Ascending aorta (tissue), 2 donors: ENCODE results near the gene ABCG5. TPM values are rescaled to one million over a fixed set of nuclear protein-coding genes. Genes with fewer than 3 reads are reported as not detected.

Experiments used
- DNase-seq, 2 donors: peaks; one replicate each; pipeline ENCODE4 v3.0.0-alpha.2; 2019; ENCODE audit warnings: low spot score in 2 of 2
- H3K27ac ChIP-seq, 2 donors: fragments of 200-600 bp; sonication (generic); one replicate each; pipeline ENCODE4 v1.5.1; 2016 to 2017; ENCODE audit warnings: mild to moderate bottlenecking in 1 of 2
- H3K27me3 ChIP-seq: fragments of 200-600 bp; sonication (generic); one replicate; pipeline ENCODE4 v1.5.1; 2017
- H3K36me3 ChIP-seq, 2 donors: fragments of 200-600 bp; sonication (generic); one replicate each; pipeline ENCODE4 v1.5.1; 2016
- H3K4me1 ChIP-seq, 2 donors: fragments of 200-600 bp; sonication (generic); one replicate each; pipeline ENCODE4 v1.5.1; 2016 to 2017; ENCODE audit warnings: mild to moderate bottlenecking in 1 of 2
- H3K4me3 ChIP-seq, 2 donors: fragments of 200-600 bp; sonication (generic); one replicate each; pipeline ENCODE4 v1.5.1; 2016 to 2017; ENCODE audit warnings: mild to moderate bottlenecking in 1 of 2
- H3K9me3 ChIP-seq, 2 donors: fragments of 200-600 bp; sonication (generic); one replicate each; pipeline ENCODE4 v1.5.1; 2016
- CTCF ChIP-seq, 3 experiments: fragments of 200-600 bp in 2 of 3; fragments of 450-650 bp in 1 of 3; sonication (generic) in 2 of 3; IDR thresholded peaks; one replicate each; pipeline ENCODE4 v1.5.1; 2016 to 2019; ENCODE audit warnings: antibody characterized with exemption in 3 of 3, mild to moderate bottlenecking in 1 of 3, moderate library complexity in 1 of 3
- intact Hi-C: fragments of 100-400 bp; cut with DNase I; formaldehyde crosslinking; loops from one replicate; pipeline ENCODE4 v1.15.1; 2023
- total RNA-seq: library from RNA; depleted of rRNA; stranded (reverse); fragments of >200 nt; gene quantifications from one replicate; pipeline ENCODE4 v1.1.0, GENCODE V29; 2016

The ABCG5 gene
- total RNA-seq, 1 donor from 2014 or later = 4.0 TPM

GRCh38 chr2:43824512-43824911 is 14.1 kb downstream of the ABCG5 start:
- no peaks in the 10 kb centered on the region for H3K36me3 ChIP-seq
- no peaks in the 10 kb centered on the region for H3K27me3 ChIP-seq
- TF ChIP-seq CTCF (IDR thresholded peaks at IDR 0.05) = no peak
- no peak overlapping the region for H3K27ac ChIP-seq
- no peak overlapping the region for H3K4me3 ChIP-seq
- H3K4me1 ChIP-seq = no peaks in the 10 kb centered on the region
- DNase-seq = no peak
- intact Hi-C loops = no loop called here
- H3K9me3 ChIP-seq = no peaks in the 10 kb centered on the region

GRCh38 chr2:43823751-43824150 is 14.9 kb downstream of the ABCG5 start:
- TF ChIP-seq CTCF (IDR thresholded peaks at IDR 0.05) = no peak
- Histone ChIP-seq H3K4me3 (no peak overlapping the region), H3K9me3 (no peaks in the 10 kb centered on the region), H3K27ac (no peak overlapping the region), H3K27me3 (no peaks in the 10 kb centered on the region), H3K4me1 (no peaks in the 10 kb centered on the region), H3K36me3 (no peaks in the 10 kb centered on the region)
- intact Hi-C loops = no loop called here
- no peak for DNase-seq

- no peak for TF ChIP-seq CTCF (IDR thresholded peaks at IDR 0.05)
- Histone ChIP-seq H3K36me3 (no peaks in the 10 kb centered on the region), H3K4me3 (no peak overlapping the region), H3K27ac (no peak overlapping the region), H3K27me3 (no peaks in the 10 kb centered on the region), H3K4me1 (no peaks in the 10 kb centered on the region), H3K9me3 (no peaks in the 10 kb centered on the region)
- no peak for DNase-seq
- intact Hi-C loops = no loop called here
These were observed 15.8 kb downstream of the ABCG5 start for GRCh38 chr2:43822839-43823238.

- Histone ChIP-seq H3K27me3 (no peaks in the 10 kb centered on the region), H3K4me3 (no peak overlapping the region), H3K4me1 (no peaks in the 10 kb centered on the region), H3K27ac (no peak overlapping the region), H3K9me3 (no peaks in the 10 kb centered on the region), H3K36me3 (no peaks in the 10 kb centered on the region)
- intact Hi-C loops = no loop called here
- no peak for TF ChIP-seq CTCF (IDR thresholded peaks at IDR 0.05)
- DNase-seq = no peak
These were observed 19.0 kb downstream of the ABCG5 start for GRCh38 chr2:43819491-43820163.

- intact Hi-C loops = no loop called here
- no peak for TF ChIP-seq CTCF (IDR thresholded peaks at IDR 0.05)
- Histone ChIP-seq H3K4me1 (no peaks in the 10 kb centered on the region), H3K9me3 (no peaks in the 10 kb centered on the region), H3K36me3 (no peaks in the 10 kb centered on the region), H3K27me3 (no peaks in the 10 kb centered on the region), H3K27ac (no peak overlapping the region), H3K4me3 (no peak overlapping the region)
- DNase-seq = no peak
These were observed 19.9 kb downstream of the ABCG5 start for GRCh38 chr2:43818761-43819160.

GRCh38 chr2:43814711-43815110 is 23.9 kb downstream of the ABCG5 start:
- no peak for TF ChIP-seq CTCF (IDR thresholded peaks at IDR 0.05)
- DNase-seq = no peak
- peaks cover 0 to 15% of the 10 kb centered on the region in 2 donors for H3K36me3 ChIP-seq
- H3K27me3 ChIP-seq = no peaks in the 10 kb centered on the region
- intact Hi-C loops = no loop called here
- H3K27ac ChIP-seq = no peak overlapping the region
- H3K9me3 ChIP-seq = no peaks in the 10 kb centered on the region
- H3K4me3 ChIP-seq = no peak overlapping the region
- no peaks in the 10 kb centered on the region for H3K4me1 ChIP-seq
